A549 (cell line): ENCODE data around the gene KCNQ1. TPM values are rescaled to one million over a fixed set of nuclear protein-coding genes. Genes with fewer than 3 reads are reported as not detected.

Source experiments
- ATAC-seq, 2 experiments: fragments of 200-7000 bp in 1 of 2; fragments of >200 bp in 1 of 2; cut with Nextera tagmentation in 1 of 2; cut with Tn5 transposase in 1 of 2; 3 replicates each; pipeline versions ENCODE4 v1.8.0 to v1.9.1; 2018 to 2020; ENCODE audit warnings: mild to moderate bottlenecking in 1 of 2, moderate library complexity in 1 of 2
- CTCF ChIA-PET: fragments of 300-600 bp; sonication (Branson Sonifier 250); formaldehyde crosslinking; extraction: SDS; loops from one replicate; lab custom pipeline; 2021; ENCODE audit warnings: antibody characterized with exemption, inconsistent platforms; lab: Yijun Ruan, JAX
- POLR2A ChIA-PET: fragments of 350-600 bp; formaldehyde crosslinking; extraction: SDS; loops from one replicate; lab custom pipeline; 2021; ENCODE audit warnings: antibody characterized with exemption, inconsistent platforms; lab: Yijun Ruan, JAX
- DNase-seq, 2 experiments: peaks; one replicate each; pipeline versions ENCODE4 v3.0.0 to v3.0.0-alpha.2; 2011 to 2016; ENCODE audit warnings: low read depth in 1 of 2, low spot score in 1 of 2
- FAIRE-seq: peaks from 2 replicates; lab custom pipeline; 2011; peaks lifted over from hg19 to GRCh38; lab: Jason Lieb, UNC
- H3K27ac ChIP-seq, 2 experiments: fragments of >200 bp; sonication (Bioruptor Twin); formaldehyde crosslinking; 3 replicates each; pipeline ENCODE4 v1.5.1; 2016 to 2017
- H3K4me1 ChIP-seq: fragments of >200 bp; sonication (Bioruptor Twin); formaldehyde crosslinking; 3 replicates; pipeline ENCODE4 v1.6.1; 2016
- H3K4me2 ChIP-seq: fragments of >200 bp; sonication (Bioruptor Twin); formaldehyde crosslinking; 3 replicates; pipeline ENCODE4 v1.6.1; 2016
- H3K4me3 ChIP-seq: fragments of >200 bp; sonication (Bioruptor Twin); formaldehyde crosslinking; 3 replicates; pipeline ENCODE4 v1.5.1; 2016
- H3K9me3 ChIP-seq: fragments of >200 bp; sonication (Bioruptor Twin); formaldehyde crosslinking; 3 replicates; pipeline ENCODE4 v1.6.1; 2016
- CBX2 ChIP-seq: fragments of 200-600 bp; sonication (generic); IDR thresholded peaks from 2 replicates; pipeline ENCODE4 v1.6.1; 2016; ENCODE audit warnings: low read depth, mild to moderate bottlenecking, borderline replicate concordance
- CBX8 ChIP-seq: fragments of 200-600 bp; sonication (generic); IDR thresholded peaks from 2 replicates; pipeline ENCODE4 v1.6.1; 2016
- CEBPB ChIP-seq, 2 experiments: fragments of >200 bp in 1 of 2; sonication (Bioruptor Twin) in 1 of 2; formaldehyde crosslinking in 1 of 2; IDR thresholded peaks; 2 replicates each; pipeline ENCODE4 v1.6.1; 2012 to 2016
- CHD4 ChIP-seq: fragments of 200-600 bp; sonication (generic); IDR thresholded peaks from 2 replicates; pipeline ENCODE4 v1.6.1; 2016; ENCODE audit warnings: antibody characterized with exemption, mild to moderate bottlenecking, borderline replicate concordance
- EHF ChIP-seq: fragments of 250-450 bp; sonication (Bioruptor Pico); IDR thresholded peaks from 2 replicates; pipeline ENCODE4 v1.5.0; 2020; ENCODE audit warnings: mild to moderate bottlenecking
- EHMT2 ChIP-seq: fragments of 200-600 bp; sonication (generic); IDR thresholded peaks from 2 replicates; pipeline ENCODE4 v1.6.1; 2016; ENCODE audit warnings: antibody characterized with exemption, low read depth, mild to moderate bottlenecking, moderate library complexity
- EP300 ChIP-seq, 2 experiments: fragments of >200 bp; sonication (Bioruptor Twin); formaldehyde crosslinking; IDR thresholded peaks; 2 replicates in 1 of 2; 3 replicates in 1 of 2; pipeline ENCODE4 v1.6.1; 2016 to 2017
- ESRRA ChIP-seq: fragments of 150-350 bp; IDR thresholded peaks from 2 replicates; pipeline ENCODE4 v1.6.1; 2014; ENCODE audit warnings: mild to moderate bottlenecking, low read length, borderline replicate concordance
- FOXS1 ChIP-seq: fragments of 250-450 bp; sonication (Bioruptor Pico); IDR thresholded peaks from 2 replicates; pipeline ENCODE4 v1.5.0; 2020; ENCODE audit warnings: mild to moderate bottlenecking, moderate library complexity
- HMGXB4 ChIP-seq: fragments of 250-450 bp; sonication (Bioruptor Pico); IDR thresholded peaks from 2 replicates; pipeline ENCODE4 v1.5.0; 2021; ENCODE audit warnings: mild to moderate bottlenecking, moderate library complexity, borderline replicate concordance
- HOXB5 ChIP-seq: fragments of 250-450 bp; sonication (Bioruptor Pico); IDR thresholded peaks from 2 replicates; pipeline ENCODE4 v1.5.0; 2020; ENCODE audit warnings: mild to moderate bottlenecking, moderate library complexity
- JUNB ChIP-seq: fragments of >200 bp; sonication (Bioruptor Twin); formaldehyde crosslinking; IDR thresholded peaks from 2 replicates; pipeline ENCODE4 v1.6.1; 2016
- KDM1A ChIP-seq: fragments of 200-600 bp; sonication (generic); IDR thresholded peaks from 2 replicates; pipeline ENCODE4 v1.6.1; 2016; ENCODE audit warnings: low read depth, mild to moderate bottlenecking
- KDM5A ChIP-seq: fragments of 200-600 bp; sonication (generic); IDR thresholded peaks from 2 replicates; pipeline ENCODE4 v1.6.1; 2016; ENCODE audit warnings: antibody characterized with exemption, mild to moderate bottlenecking
- MAFK ChIP-seq: fragments of 450-650 bp; IDR thresholded peaks from 2 replicates; pipeline ENCODE4 v1.6.1; 2014; ENCODE audit not compliant: partially characterized antibody
- MAZ ChIP-seq: fragments of 150-350 bp; IDR thresholded peaks from 2 replicates; pipeline ENCODE4 v1.6.1; 2014; ENCODE audit warnings: antibody characterized with exemption, low read depth, low read length, borderline replicate concordance
- MYC ChIP-seq: IDR thresholded peaks from 2 replicates; pipeline ENCODE4 v1.6.1; 2012; ENCODE audit warnings: mild to moderate bottlenecking, inconsistent platforms, low read length, improper control_type of control experiment, borderline replicate concordance
- RAD21 ChIP-seq, 2 experiments: fragments of >200 bp in 1 of 2; sonication (Bioruptor Twin) in 1 of 2; formaldehyde crosslinking in 1 of 2; IDR thresholded peaks in 1 of 2; conservative IDR thresholded peaks in 1 of 2; 2 replicates in 1 of 2; 3 replicates in 1 of 2; pipeline ENCODE4 v1.6.1; 2012 to 2018; ENCODE audit warnings: inconsistent platforms in 1 of 2
- RCOR1 ChIP-seq: fragments of 150-350 bp; IDR thresholded peaks from 2 replicates; pipeline ENCODE4 v1.6.1; 2014; ENCODE audit warnings: antibody characterized with exemption, low read length, low read depth
- RNF2 ChIP-seq: fragments of 200-600 bp; sonication (generic); IDR thresholded peaks from 2 replicates; pipeline ENCODE4 v1.6.1; 2016; ENCODE audit warnings: low read depth, mild to moderate bottlenecking, antibody characterized with exemption, moderate library complexity, borderline replicate concordance
- SREBF2 ChIP-seq: fragments of 450-650 bp; IDR thresholded peaks from 2 replicates; pipeline ENCODE4 v1.6.1; 2014; ENCODE audit warnings: mild to moderate bottlenecking, moderate library complexity
- TFCP2L1 ChIP-seq: fragments of 250-450 bp; sonication (Bioruptor Pico); IDR thresholded peaks from 2 replicates; pipeline ENCODE4 v1.5.0; 2021; ENCODE audit warnings: mild to moderate bottlenecking
- ZFP36 ChIP-seq: fragments of 450-650 bp; IDR thresholded peaks from 2 replicates; pipeline ENCODE4 v1.6.1; 2014; ENCODE audit warnings: borderline replicate concordance; ENCODE audit not compliant: partially characterized antibody
- ZSCAN20 ChIP-seq: fragments of 250-450 bp; sonication (Bioruptor Pico); IDR thresholded peaks from 2 replicates; pipeline ENCODE4 v1.8.0; 2022; ENCODE audit warnings: mild to moderate bottlenecking, moderate library complexity
- WGBS: methylation state at CpG from one replicate; pipeline ENCODE4 v1.1.6; 2017; ENCODE audit errors: missing lambda C conversion rate; 5-methylcytosine and 5-hydroxymethylcytosine counted together
- polyA plus RNA-seq, 4 experiments: library from polyadenylated mRNA; depleted of rRNA in 3 of 4; stranded (reverse); fragments of >200 nt; fragmentation: RNase III in 1 of 4; extraction: RNeasy Plus Mini Kit Qiagen cat#74134 plus additional on column Dnase treatment in 1 of 4; gene quantifications; 2 replicates in 3 of 4; 3 replicates in 1 of 4; pipeline ENCODE4 v1.2.3, GENCODE V29; 2011 to 2017
- TF ChIP-seq, protein P1 (sequence below): fragments of >200 bp; sonication (Bioruptor Twin); formaldehyde crosslinking; IDR thresholded peaks from 3 replicates; pipeline ENCODE4 v1.6.1; 2016
- TF ChIP-seq, protein P2 (sequence below): IDR thresholded peaks from 2 replicates; pipeline ENCODE4 v1.6.1; 2012

KCNQ1 gene
- polyA plus RNA-seq, 2 of the 4 experiments (the other 2 are of a cell fraction) = 0.14 to 0.17 TPM

- CTCF ChIA-PET = interaction anchor here (0.6 to 1.9 kb wide), 2 partner anchors 50 to 61 kb away, joined by 3 to 4 read pairs; no protein-coding TSS in a partner anchor
- ATAC-seq = no peak
- TF ChIP-seq TFCP2L1 (CRISPR knock-in tag) (no peak), CEBPB (IDR thresholded peaks at IDR 0.05) (no peak), ZFP36 (no peak), FOXS1 (CRISPR knock-in tag) (no peak), HOXB5 (CRISPR knock-in tag) (no peak), CHD4 (no peak), RNF2 (no peak), ZSCAN20 (no peak), EHMT2 (no peak), MAZ (no peak), HMGXB4 (CRISPR knock-in tag) (no peak), ESRRA (no peak), KDM1A (no peak)
- TF ChIP-seq, protein P1, sequence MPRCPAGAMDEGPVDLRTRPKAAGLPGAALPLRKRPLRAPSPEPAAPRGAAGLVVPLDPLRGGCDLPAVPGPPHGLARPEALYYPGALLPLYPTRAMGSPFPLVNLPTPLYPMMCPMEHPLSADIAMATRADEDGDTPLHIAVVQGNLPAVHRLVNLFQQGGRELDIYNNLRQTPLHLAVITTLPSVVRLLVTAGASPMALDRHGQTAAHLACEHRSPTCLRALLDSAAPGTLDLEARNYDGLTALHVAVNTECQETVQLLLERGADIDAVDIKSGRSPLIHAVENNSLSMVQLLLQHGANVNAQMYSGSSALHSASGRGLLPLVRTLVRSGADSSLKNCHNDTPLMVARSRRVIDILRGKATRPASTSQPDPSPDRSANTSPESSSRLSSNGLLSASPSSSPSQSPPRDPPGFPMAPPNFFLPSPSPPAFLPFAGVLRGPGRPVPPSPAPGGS = no peak
These were observed 137.6 kb downstream of the KCNQ1 start for GRCh38 chr11:2582351-2582945.

DNA sequence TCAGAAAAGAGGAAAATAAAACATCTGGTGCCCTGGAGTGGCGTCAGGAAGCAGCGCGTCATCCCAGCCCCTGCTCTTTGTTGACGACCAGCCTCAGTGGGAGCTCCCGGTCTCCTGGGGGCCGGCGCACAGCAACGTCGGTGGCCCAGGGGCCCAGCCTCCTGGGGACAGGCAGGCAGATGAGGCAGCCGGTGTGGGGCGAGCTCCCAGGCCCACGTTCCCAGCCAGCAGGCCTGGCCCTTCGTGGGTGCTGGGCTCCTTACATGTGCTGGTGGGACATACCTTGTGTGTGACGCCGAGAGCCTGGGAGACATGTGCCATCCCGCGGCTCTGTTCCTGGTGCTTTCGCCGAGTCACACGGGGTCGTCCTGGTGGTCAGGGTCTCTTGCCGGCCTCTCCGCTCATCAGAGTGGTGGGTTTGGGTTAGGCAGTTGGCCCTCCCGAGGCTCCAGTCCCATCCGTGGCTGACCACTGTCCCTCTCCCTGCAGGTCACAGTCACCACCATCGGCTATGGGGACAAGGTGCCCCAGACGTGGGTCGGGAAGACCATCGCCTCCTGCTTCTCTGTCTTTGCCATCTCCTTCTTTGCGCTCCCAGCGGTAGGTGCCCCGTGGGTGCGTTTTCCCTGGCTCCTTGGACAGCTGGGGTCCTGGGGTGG, 138.3 kb downstream of the KCNQ1 start:
- CTCF ChIA-PET = interaction anchor here (0.6 to 1.9 kb wide), 2 partner anchors 51 to 60 kb away, joined by 3 to 4 read pairs; no protein-coding TSS in a partner anchor
- Histone ChIP-seq H3K4me1 (no peaks in the 10 kb centered on the region), H3K4me3 (no peak overlapping the region), H3K4me2 (no peak overlapping the region), H3K9me3 (no peaks in the 10 kb centered on the region), H3K27ac (no peak overlapping the region)
- POLR2A ChIA-PET = no interaction called here
- WGBS = 75% methylated on average over 30 of the region's 33 CpGs
- DNase-seq (no peak), FAIRE-seq (no peak), ATAC-seq (no peak)
- TF ChIP-seq EHF (CRISPR knock-in tag) = no peak
- TF ChIP-seq MYC = no peak
- no peak for TF ChIP-seq MAFK

More at GRCh38 chr11:2582351-2582945, 137.6 kb downstream of the KCNQ1 start:
- POLR2A ChIA-PET = no interaction called here
- H3K9me3 ChIP-seq = no peaks in the 10 kb centered on the region
- DNase-seq = no peak
- no peak overlapping the region for H3K27ac ChIP-seq
- H3K4me3 ChIP-seq = no peak overlapping the region
- WGBS = 78% methylated on average over 8 of the region's 12 CpGs
- H3K4me1 ChIP-seq = no peaks in the 10 kb centered on the region
- no peak overlapping the region for H3K4me2 ChIP-seq
- no peak for FAIRE-seq

GRCh38 chr11:2583605-2583958, 138.8 kb downstream of the KCNQ1 start:
- Histone ChIP-seq H3K4me1 (no peaks in the 10 kb centered on the region), H3K4me3 (no peak overlapping the region), H3K9me3 (no peaks in the 10 kb centered on the region), H3K4me2 (no peak overlapping the region), H3K27ac (no peak overlapping the region)
- FAIRE-seq (no peak), DNase-seq (no peak), ATAC-seq (no peak)
- ChIA-PET CTCF (interaction anchor here (1.9 kb wide), 1 partner anchor 60 kb away, joined by 4 read pairs; no protein-coding TSS in a partner anchor), POLR2A (no interaction called here)
- WGBS = 54% methylated on average over 6 of the region's 6 CpGs
- TF ChIP-seq CBX2 = no peak
- no peak for TF ChIP-seq CBX8
- no peak for TF ChIP-seq CHD4
- TF ChIP-seq CEBPB (IDR thresholded peaks at IDR 0.05) = no peak
- TF ChIP-seq, protein P2, sequence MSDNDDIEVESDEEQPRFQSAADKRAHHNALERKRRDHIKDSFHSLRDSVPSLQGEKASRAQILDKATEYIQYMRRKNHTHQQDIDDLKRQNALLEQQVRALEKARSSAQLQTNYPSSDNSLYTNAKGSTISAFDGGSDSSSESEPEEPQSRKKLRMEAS = no peak
- no peak for TF ChIP-seq SREBF2
- TF ChIP-seq KDM5A = no peak
- TF ChIP-seq ESRRA = no peak
- no peak for TF ChIP-seq JUNB
- no peak for TF ChIP-seq EP300 (IDR thresholded peaks at IDR 0.05)
- TF ChIP-seq RCOR1 = no peak
- TF ChIP-seq ZSCAN20 = no peak
- no peak for TF ChIP-seq RAD21 (conservative IDR thresholded peaks at IDR 0.05 in 1 of 2, IDR thresholded peaks at IDR 0.05 in 1 of 2)
- TF ChIP-seq HOXB5 (CRISPR knock-in tag) = no peak
